Smooth muscle cell (in vitro differentiated cells): Measurements from ENCODE around the gene GOLGA6A. TPM values are rescaled to one million over a fixed set of nuclear protein-coding genes. Genes with fewer than 3 reads are reported as not detected.

ENCODE experiments used
- DNase-seq: peaks from one replicate; lab custom pipeline; 2025; ENCODE audit not compliant: unreplicated experiment; lab: John Stamatoyannopoulos, UW
- H2AFZ ChIP-seq: fragments of 200-600 bp; sonication (generic); 2 replicates; pipeline ENCODE4 v1.6.0; 2016; ENCODE audit warnings: antibody characterized with exemption, low read depth, mild to moderate bottlenecking
- H3F3A ChIP-seq: fragments of 200-600 bp; sonication (generic); 2 replicates; pipeline ENCODE4 v1.6.0; 2017; ENCODE audit warnings: antibody characterized with exemption, low read depth
- H3K27ac ChIP-seq: fragments of 200-600 bp; sonication (generic); 2 replicates; pipeline ENCODE4 v1.5.1; 2016; ENCODE audit warnings: low read depth, mild to moderate bottlenecking
- H3K27me3 ChIP-seq: fragments of 200-600 bp; sonication (generic); 2 replicates; pipeline ENCODE4 v1.6.1; 2016; ENCODE audit warnings: low read depth, mild to moderate bottlenecking
- H3K36me3 ChIP-seq: fragments of 200-600 bp; sonication (generic); 2 replicates; pipeline ENCODE4 v1.5.1; 2016; ENCODE audit warnings: low read depth
- H3K4me1 ChIP-seq: fragments of 200-600 bp; sonication (generic); 2 replicates; pipeline ENCODE4 v1.5.1; 2016; ENCODE audit warnings: low read depth
- H3K4me2 ChIP-seq: fragments of 200-600 bp; sonication (generic); 2 replicates; pipeline ENCODE4 v1.6.0; 2016; ENCODE audit warnings: mild to moderate bottlenecking
- H3K4me3 ChIP-seq: fragments of 200-600 bp; sonication (generic); 2 replicates; pipeline ENCODE4 v1.5.1; 2016; ENCODE audit warnings: mild to moderate bottlenecking
- H3K79me2 ChIP-seq: fragments of 200-600 bp; sonication (generic); 2 replicates; pipeline ENCODE4 v1.6.0; 2016; ENCODE audit warnings: low read depth, mild to moderate bottlenecking
- H3K9ac ChIP-seq: fragments of 200-600 bp; sonication (generic); 2 replicates; pipeline ENCODE4 v1.6.0; 2016; ENCODE audit warnings: low read depth
- H3K9me3 ChIP-seq: fragments of 200-600 bp; sonication (generic); replicated peaks from 2 replicates; pipeline ENCODE4 v1.5.1; 2016; ENCODE audit warnings: low read depth
- H4K20me1 ChIP-seq: fragments of 200-600 bp; sonication (generic); 2 replicates; pipeline ENCODE4 v1.6.0; 2016; ENCODE audit warnings: low read depth
- CTCF ChIP-seq: fragments of 200-600 bp; sonication (generic); IDR thresholded peaks from 2 replicates; pipeline ENCODE4 v1.5.1; 2017; ENCODE audit warnings: borderline replicate concordance, mild to moderate bottlenecking, antibody characterized with exemption; ENCODE audit not compliant: insufficient read depth, poor library complexity, severe bottlenecking
- WGBS: methylation state at CpG from one replicate; pipeline ENCODE4 v1.1.7; 2016; ENCODE audit warnings: low lambda C conversion rate; 5-methylcytosine and 5-hydroxymethylcytosine counted together
- polyA plus RNA-seq: library from polyadenylated mRNA; unstranded; fragments of >200 nt; fragmentation: Nextera tagmentation; extraction: Ambion mirVana; gene quantifications from 2 replicates; pipeline ENCODE4 v1.2.1, GENCODE V29; 2016
- total RNA-seq: library from RNA; depleted of rRNA; stranded (reverse); fragments of >200 nt; gene quantifications from 2 replicates; pipeline ENCODE4 v1.2.3, GENCODE V29; 2014

The GOLGA6A gene
- total and polyA plus RNA-seq, 2 experiments from 2014 or later, result 0.13 TPM; not detected in 1

- no peaks in the 10 kb centered on the region for H3K79me2 ChIP-seq
- H3K9ac ChIP-seq, result no peak overlapping the region
- TF ChIP-seq CTCF, result no peak
- H2AFZ ChIP-seq, result no peak overlapping the region
- peaks cover 8% of the 10 kb centered on the region for H3K4me1 ChIP-seq
- no peaks in the 10 kb centered on the region for H3F3A ChIP-seq
- WGBS, result 86% methylated on average over 7 of the region's 7 CpGs
- no peaks in the 10 kb centered on the region for H3K9me3 ChIP-seq
- no peak overlapping the region for H3K27ac ChIP-seq
- no peak overlapping the region for H3K4me3 ChIP-seq
- H3K4me2 ChIP-seq, result no peak overlapping the region
- no peaks in the 10 kb centered on the region for H4K20me1 ChIP-seq
- H3K36me3 ChIP-seq, result no peaks in the 10 kb centered on the region
- no peak for DNase-seq
- H3K27me3 ChIP-seq, result no peaks in the 10 kb centered on the region
Observed at GRCh38 chr15:74045636-74046274, 36.6 kb downstream of the GOLGA6A start.

GRCh38 chr15:74045184-74045583 is 37.2 kb downstream of the GOLGA6A start:
- Histone ChIP-seq H4K20me1 (no peaks in the 10 kb centered on the region), H3K9ac (no peak overlapping the region), H2AFZ (no peak overlapping the region), H3K4me3 (no peak overlapping the region), H3K79me2 (no peaks in the 10 kb centered on the region), H3K27me3 (no peaks in the 10 kb centered on the region), H3K27ac (no peak overlapping the region), H3K36me3 (no peaks in the 10 kb centered on the region), H3F3A (peaks cover 3% of the 10 kb centered on the region), H3K9me3 (no peaks in the 10 kb centered on the region), H3K4me2 (no peak overlapping the region), H3K4me1 (peaks cover 14% of the 10 kb centered on the region)
- TF ChIP-seq CTCF, result no peak
- no peak for DNase-seq

DNA sequence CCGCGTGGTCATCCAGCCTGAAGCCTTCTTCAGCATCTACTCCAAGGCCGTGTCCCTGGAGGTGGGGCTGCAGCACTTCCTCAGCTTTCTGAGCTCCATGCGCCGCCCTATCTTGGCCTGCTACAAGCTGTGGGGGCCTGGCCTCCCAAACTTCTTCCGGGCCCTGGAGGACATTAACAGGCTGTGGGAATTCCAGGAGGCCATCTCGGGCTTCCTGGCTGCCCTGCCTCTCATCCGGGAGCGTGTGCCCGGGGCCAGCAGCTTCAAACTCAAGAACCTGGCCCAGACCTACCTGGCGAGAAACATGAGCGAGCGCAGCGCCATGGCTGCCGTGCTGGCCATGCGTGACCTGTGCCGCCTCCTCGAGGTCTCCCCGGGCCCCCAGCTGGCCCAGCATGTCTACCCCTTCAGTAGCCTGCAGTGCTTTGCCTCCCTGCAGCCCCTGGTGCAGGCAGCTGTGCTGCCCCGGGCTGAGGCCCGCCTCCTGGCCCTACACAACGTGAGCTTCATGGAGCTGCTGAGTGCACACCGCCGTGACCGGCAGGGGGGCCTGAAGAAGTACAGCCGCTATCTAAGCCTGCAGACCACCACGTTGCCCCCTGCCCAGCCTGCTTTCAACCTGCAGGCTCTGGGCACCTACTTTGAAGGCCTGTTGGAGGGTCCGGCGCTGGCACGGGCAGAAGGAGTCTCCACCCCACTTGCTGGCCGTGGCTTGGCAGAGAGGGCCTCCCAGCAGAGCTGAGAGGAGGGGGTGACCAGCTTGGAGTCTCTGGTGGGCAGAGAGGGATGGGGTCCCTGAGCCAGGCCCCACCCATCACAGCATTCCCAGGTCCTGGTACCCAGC is 37.9 kb downstream of the GOLGA6A start:
- peaks cover 10% of the 10 kb centered on the region for H3F3A ChIP-seq
- no peak overlapping the region for H3K9ac ChIP-seq
- DNase-seq, result no peak
- no peaks in the 10 kb centered on the region for H3K27me3 ChIP-seq
- H3K4me2 ChIP-seq, result no peak overlapping the region
- no peaks in the 10 kb centered on the region for H3K79me2 ChIP-seq
- no peak overlapping the region for H3K27ac ChIP-seq
- H3K4me1 ChIP-seq, result peaks cover 18% of the 10 kb centered on the region
- no peaks in the 10 kb centered on the region for H4K20me1 ChIP-seq
- TF ChIP-seq CTCF, result no peak
- 94% methylated on average over 31 of the region's 31 CpGs for WGBS
- H3K4me3 ChIP-seq, result no peak overlapping the region
- no peaks in the 10 kb centered on the region for H3K9me3 ChIP-seq
- no peaks in the 10 kb centered on the region for H3K36me3 ChIP-seq
- H2AFZ ChIP-seq, result no peak overlapping the region
